ENCODE measurements around the gene GNG2.

DNA sequence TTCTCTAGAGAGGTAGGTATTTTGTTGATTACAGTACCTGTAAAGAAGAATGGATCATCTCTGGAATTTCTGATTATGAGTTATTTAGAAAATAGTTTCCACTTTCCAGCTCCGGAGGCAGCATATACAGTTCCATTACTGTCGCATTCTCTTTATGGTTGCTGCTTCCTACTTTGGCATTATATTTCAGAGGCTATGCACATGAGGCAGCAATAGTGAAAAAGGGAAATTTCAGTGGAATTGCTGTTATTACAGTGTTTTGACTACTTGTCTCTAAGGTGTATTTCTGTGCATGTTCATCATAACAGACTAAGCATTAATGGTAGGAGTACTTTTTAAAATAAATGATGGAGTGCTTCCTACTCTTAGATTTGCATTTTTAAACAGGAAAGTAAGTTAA is 10.2 kb downstream of the GNG2 start:
- TF ChIP-seq, protein P1, sequence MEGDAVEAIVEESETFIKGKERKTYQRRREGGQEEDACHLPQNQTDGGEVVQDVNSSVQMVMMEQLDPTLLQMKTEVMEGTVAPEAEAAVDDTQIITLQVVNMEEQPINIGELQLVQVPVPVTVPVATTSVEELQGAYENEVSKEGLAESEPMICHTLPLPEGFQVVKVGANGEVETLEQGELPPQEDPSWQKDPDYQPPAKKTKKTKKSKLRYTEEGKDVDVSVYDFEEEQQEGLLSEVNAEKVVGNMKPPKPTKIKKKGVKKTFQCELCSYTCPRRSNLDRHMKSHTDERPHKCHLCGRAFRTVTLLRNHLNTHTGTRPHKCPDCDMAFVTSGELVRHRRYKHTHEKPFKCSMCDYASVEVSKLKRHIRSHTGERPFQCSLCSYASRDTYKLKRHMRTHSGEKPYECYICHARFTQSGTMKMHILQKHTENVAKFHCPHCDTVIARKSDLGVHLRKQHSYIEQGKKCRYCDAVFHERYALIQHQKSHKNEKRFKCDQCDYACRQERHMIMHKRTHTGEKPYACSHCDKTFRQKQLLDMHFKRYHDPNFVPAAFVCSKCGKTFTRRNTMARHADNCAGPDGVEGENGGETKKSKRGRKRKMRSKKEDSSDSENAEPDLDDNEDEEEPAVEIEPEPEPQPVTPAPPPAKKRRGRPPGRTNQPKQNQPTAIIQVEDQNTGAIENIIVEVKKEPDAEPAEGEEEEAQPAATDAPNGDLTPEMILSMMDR (conservative IDR thresholded peaks at IDR 0.05; ENCODE audit: low read length), result no peak
- TF ChIP-seq EZH2phosphoT487 (IDR thresholded peaks at IDR 0.05; ENCODE audit: borderline replicate concordance, low read depth, low read length), result no peak

Measured in OCI-LY7 (cell line).